Adrenal gland (tissue), 5 donors: ENCODE measurements around the gene LIPC.

ENCODE experiments used
- CTCF ChIP-seq, 6 experiments: fragments of 450-650 bp in 4 of 6; fragments of 200-600 bp in 2 of 6; sonication (generic) in 1 of 6; IDR thresholded peaks; 1 replicate in 5 of 6; 2 replicates in 1 of 6; pipeline versions ENCODE4 v1.5.1 to v1.8.0; 2016 to 2021; ENCODE audit warnings: antibody characterized with exemption in 6 of 6, mild to moderate bottlenecking in 2 of 6, moderate library complexity in 1 of 6
- POLR2A ChIP-seq, 2 donors: fragments of 450-650 bp; IDR thresholded peaks; one replicate each; pipeline ENCODE4 v1.6.1; 2017; ENCODE audit warnings: antibody characterized with exemption in 2 of 2, mild to moderate bottlenecking in 2 of 2, moderate library complexity in 1 of 2
- donor health status: DM: no; HTN: no; CAD: no.

- no peak for TF ChIP-seq CTCF (IDR thresholded peaks at IDR 0.05)
- no peak for TF ChIP-seq POLR2A (IDR thresholded peaks at IDR 0.05)
Measured at GRCh38 chr15:58469432-58470353, 37.9 kb downstream of the LIPC start.
